SH-SY5Y (cell line): Measurements from ENCODE around the gene GPATCH2L.

Experiments used
- GATA2 ChIP-seq: IDR thresholded peaks from 2 replicates; pipeline ENCODE4 v1.6.1; 2011; ENCODE audit warnings: mild to moderate bottlenecking, low read depth, low read length
- GATA3 ChIP-seq: IDR thresholded peaks from 2 replicates; pipeline ENCODE4 v1.6.1; 2011; ENCODE audit warnings: low read depth, mild to moderate bottlenecking, low read length, moderate library complexity

DNA sequence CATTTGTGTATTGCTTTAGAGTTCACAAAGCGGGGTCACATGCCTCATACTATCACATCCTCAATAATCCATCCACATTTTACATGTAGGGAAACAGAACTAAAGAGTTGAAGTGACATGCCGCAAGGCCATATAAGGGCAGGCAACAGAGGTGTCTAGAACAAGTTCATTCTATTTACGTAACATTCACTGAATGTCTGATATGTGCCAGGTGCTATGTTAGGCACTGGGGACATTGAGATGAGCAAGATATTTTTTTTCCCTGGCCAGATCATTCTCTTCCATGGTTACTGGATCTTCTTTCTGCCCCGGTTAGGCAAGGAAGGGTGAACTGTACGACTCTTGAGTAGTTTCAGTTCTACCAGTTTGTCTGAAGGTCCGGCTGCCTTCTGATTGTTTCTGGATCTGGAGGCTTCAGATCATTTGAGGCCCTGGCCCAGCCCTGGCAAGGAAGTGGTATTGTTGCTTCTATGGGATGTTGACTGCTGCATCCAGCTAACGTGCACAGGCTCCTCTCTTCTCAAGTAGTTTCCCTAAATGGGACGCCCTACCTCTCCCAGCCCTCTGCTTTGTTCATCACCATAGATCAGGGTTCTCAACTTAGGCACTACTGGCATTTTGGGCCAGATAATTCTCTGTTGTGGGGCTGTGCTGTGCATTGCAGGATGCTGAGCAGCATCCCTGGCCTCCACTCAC is 12.1 kb downstream of the GPATCH2L start:
- TF ChIP-seq GATA3 (no peak), GATA2 (no peak)
